Measurements from ENCODE around the gene GNA15. TPM values are rescaled to one million over a fixed set of nuclear protein-coding genes. Genes with fewer than 3 reads are reported as not detected.

GNA15 gene
- total RNA-seq, 4 donors from 2014 or later = 72.7 to 186 (median 132) TPM

- H3K4me1 ChIP-seq = peaks cover 5 to 53% (median 9%) of the 10 kb centered on the region in 3 donors
- peak overlapping the region in 1 of 4 donors; percentile 42 for H3K4me3 ChIP-seq
- no peak for TF ChIP-seq POLR2A (IDR thresholded peaks at IDR 0.05)
- TF ChIP-seq, protein P1, sequence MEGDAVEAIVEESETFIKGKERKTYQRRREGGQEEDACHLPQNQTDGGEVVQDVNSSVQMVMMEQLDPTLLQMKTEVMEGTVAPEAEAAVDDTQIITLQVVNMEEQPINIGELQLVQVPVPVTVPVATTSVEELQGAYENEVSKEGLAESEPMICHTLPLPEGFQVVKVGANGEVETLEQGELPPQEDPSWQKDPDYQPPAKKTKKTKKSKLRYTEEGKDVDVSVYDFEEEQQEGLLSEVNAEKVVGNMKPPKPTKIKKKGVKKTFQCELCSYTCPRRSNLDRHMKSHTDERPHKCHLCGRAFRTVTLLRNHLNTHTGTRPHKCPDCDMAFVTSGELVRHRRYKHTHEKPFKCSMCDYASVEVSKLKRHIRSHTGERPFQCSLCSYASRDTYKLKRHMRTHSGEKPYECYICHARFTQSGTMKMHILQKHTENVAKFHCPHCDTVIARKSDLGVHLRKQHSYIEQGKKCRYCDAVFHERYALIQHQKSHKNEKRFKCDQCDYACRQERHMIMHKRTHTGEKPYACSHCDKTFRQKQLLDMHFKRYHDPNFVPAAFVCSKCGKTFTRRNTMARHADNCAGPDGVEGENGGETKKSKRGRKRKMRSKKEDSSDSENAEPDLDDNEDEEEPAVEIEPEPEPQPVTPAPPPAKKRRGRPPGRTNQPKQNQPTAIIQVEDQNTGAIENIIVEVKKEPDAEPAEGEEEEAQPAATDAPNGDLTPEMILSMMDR (IDR thresholded peaks at IDR 0.05) = no peak
- H3K27ac ChIP-seq = peak overlapping the region; percentile 14 to 89 (median 64)
- H3K27me3 ChIP-seq = peaks cover 0 to 4% (median 0%) of the 10 kb centered on the region in 4 donors
- 42 to 65% methylated on average over 10 to 14 of the region's 24 CpGs for WGBS, 2 donors
- no peaks in the 10 kb centered on the region for H3K36me3 ChIP-seq
- no peaks in the 10 kb centered on the region for H3K9me3 ChIP-seq
- intact Hi-C loops (cut with DNase I) = no loop called here
- DNase-seq = no peak
Measured at GRCh38 chr19:3132971-3133792, 2.7 kb upstream of the GNA15 start.

- intact Hi-C loops (cut with DNase I) = no loop called here
- Histone ChIP-seq H3K36me3 (no peaks in the 10 kb centered on the region), H3K27ac (peak overlapping the region; percentile 14 to 89 (median 64))
Measured at GRCh38 chr19:3133793-3134116, 2.1 kb upstream of the GNA15 start.

DNA sequence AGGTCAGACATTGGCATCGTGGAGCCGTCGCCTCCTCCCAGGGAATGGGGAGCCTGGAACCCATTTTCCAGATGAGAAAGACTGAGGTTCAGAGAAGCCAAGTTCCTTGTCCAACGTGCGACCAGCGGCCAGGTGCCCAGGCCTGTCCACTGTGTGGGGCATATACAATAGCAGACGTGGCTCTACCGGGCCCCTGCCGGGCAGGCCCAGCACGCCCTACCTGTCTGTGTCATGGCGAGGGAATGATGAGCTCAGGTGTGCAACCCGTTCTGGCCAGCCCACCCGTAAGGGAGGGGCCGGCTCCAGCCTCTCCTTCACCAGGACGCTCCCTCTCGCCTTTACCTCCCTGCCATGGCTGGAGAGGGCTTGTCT lies 837 bp downstream of the GNA15 start:
- Histone ChIP-seq H3K4me1 (peaks cover 12 to 64% (median 17%) of the 10 kb centered on the region in 3 donors), H3K27me3 (peaks cover 0 to 4% (median 0%) of the 10 kb centered on the region in 4 donors), H3K36me3 (peaks cover 0 to 9% (median 0%) of the 10 kb centered on the region in 3 donors), H3K9me3 (no peaks in the 10 kb centered on the region), H3K27ac (peak overlapping the region; percentile 83 to 96 (median 96)), H3K4me3 (peak overlapping the region; percentile 60 to 75 (median 64))
- no peak for DNase-seq
- TF ChIP-seq POLR2A (IDR thresholded peaks at IDR 0.05) = peak in 2 of 4 donors; percentile 56 to 58
- TF ChIP-seq, protein P1 (IDR thresholded peaks at IDR 0.05) = no peak
- WGBS, 2 donors = 33 to 36% methylated on average over 3 to 5 of the region's 16 CpGs
- intact Hi-C loops (cut with DNase I) = no loop called here

More at GRCh38 chr19:3133793-3134116, 2.1 kb upstream of the GNA15 start:
- no peaks in the 10 kb centered on the region for H3K9me3 ChIP-seq
- TF ChIP-seq, protein P1 (IDR thresholded peaks at IDR 0.05) = no peak
- WGBS, 2 donors = 61 to 81% methylated on average over 4 of the region's 4 CpGs
- peaks cover 5 to 56% (median 9%) of the 10 kb centered on the region in 3 donors for H3K4me1 ChIP-seq
- H3K4me3 ChIP-seq = peak overlapping the region in 1 of 4 donors; percentile 42
- peaks cover 0 to 4% (median 0%) of the 10 kb centered on the region in 4 donors for H3K27me3 ChIP-seq
- DNase-seq = no peak

- no peak for DNase-seq
- Histone ChIP-seq H3K27ac (peak overlapping the region; percentile 83 to 96 (median 96)), H3K27me3 (peaks cover 0 to 4% (median 0%) of the 10 kb centered on the region in 4 donors), H3K9me3 (no peaks in the 10 kb centered on the region), H3K4me3 (peak overlapping the region; percentile 60 to 75 (median 64)), H3K4me1 (peaks cover 16 to 68% (median 22%) of the 10 kb centered on the region in 3 donors), H3K36me3 (peaks cover 0 to 9% (median 0%) of the 10 kb centered on the region in 3 donors)
- TF ChIP-seq, protein P1 (IDR thresholded peaks at IDR 0.05) = no peak
- no peak for TF ChIP-seq POLR2A (IDR thresholded peaks at IDR 0.05)
- intact Hi-C loops (cut with DNase I) = no loop called here
- WGBS, 2 donors = 18 to 19% methylated on average over 4 to 7 of the region's 7 CpGs
Measured at GRCh38 chr19:3137119-3137518, 1.3 kb downstream of the GNA15 start.

DNA sequence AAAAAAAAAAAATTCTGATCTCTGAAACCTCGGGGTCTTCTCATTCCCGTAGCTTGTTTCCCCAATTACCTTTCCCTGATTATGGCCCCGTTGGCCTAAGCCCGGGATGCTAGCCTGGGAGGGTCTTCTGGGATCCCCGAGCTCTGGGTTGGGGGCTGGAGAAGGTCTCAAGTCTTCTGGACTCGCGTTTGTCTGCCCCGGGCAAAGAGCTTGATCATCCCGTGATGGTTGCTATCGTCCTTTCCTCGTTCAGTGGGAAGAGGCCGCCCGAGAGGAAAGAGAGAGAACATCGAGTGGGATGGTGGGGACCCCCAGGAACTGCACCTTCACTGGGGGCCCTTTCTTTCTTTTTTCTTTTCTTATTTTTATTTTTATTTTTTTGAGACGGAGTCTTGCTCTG lies 2.4 kb downstream of the GNA15 start:
- 76 to 78% methylated on average over 11 to 15 of the region's 15 CpGs for WGBS, 2 donors
- Histone ChIP-seq H3K36me3 (peaks cover 0 to 9% (median 0%) of the 10 kb centered on the region in 3 donors), H3K9me3 (no peaks in the 10 kb centered on the region), H3K27ac (peak overlapping the region in 1 of 4 donors; percentile 96), H3K4me3 (peak overlapping the region in 2 of 4 donors; percentile 18 to 75), H3K4me1 (peaks cover 23 to 73% (median 31%) of the 10 kb centered on the region in 3 donors), H3K27me3 (peaks cover 0 to 4% (median 0%) of the 10 kb centered on the region in 4 donors)
- intact Hi-C loops (cut with DNase I) = no loop called here
- DNase-seq = no peak
- TF ChIP-seq POLR2A (IDR thresholded peaks at IDR 0.05) = no peak
- TF ChIP-seq, protein P1 (IDR thresholded peaks at IDR 0.05) = no peak

Measured in esophagus squamous epithelium (tissue), 5 donors.